WTC11 (cell line): Measurements from ENCODE around the gene MMS22L. TPM values are rescaled to one million over a fixed set of nuclear protein-coding genes. Genes with fewer than 3 reads are reported as not detected.

Source experiments
- ATAC-seq: fragments of 200-7000 bp; cut with Tn5 transposase; 2 replicates; pipeline ENCODE4 v1.10.0; 2021; ENCODE audit warnings: mild to moderate bottlenecking, moderate library complexity
- CTCF ChIA-PET: fragments of 300-600 bp; sonication (Branson Sonifier 250); formaldehyde crosslinking; loops from one replicate; lab custom pipeline; 2021; ENCODE audit warnings: antibody characterized with exemption; lab: Charles Lee
- POLR2A ChIA-PET: fragments of 350-600 bp; sonication (Branson Sonifier 250); formaldehyde crosslinking; loops from one replicate; lab custom pipeline; 2021; ENCODE audit warnings: antibody characterized with exemption; lab: Charles Lee
- DNase-seq: peaks from one replicate; pipeline ENCODE4 v3.0.0; 2021; ENCODE audit warnings: low spot score
- H3K27ac Mint-ChIP-seq: 2 replicates; pipeline ENCODE4 v1.8.0; 2021; ENCODE audit warnings: mixed read lengths
- H3K27me3 Mint-ChIP-seq: 2 replicates; pipeline ENCODE4 v1.8.0; 2021; ENCODE audit warnings: low read depth, mild to moderate bottlenecking, moderate library complexity, mixed read lengths
- H3K36me3 Mint-ChIP-seq: 2 replicates; pipeline ENCODE4 v1.8.0; 2021; ENCODE audit warnings: mixed read lengths
- H3K4me1 Mint-ChIP-seq: 2 replicates; pipeline ENCODE4 v1.8.0; 2022; ENCODE audit warnings: mixed read lengths
- H3K4me3 Mint-ChIP-seq: 2 replicates; pipeline ENCODE4 v1.8.0; 2021; ENCODE audit warnings: mild to moderate bottlenecking, moderate library complexity, mixed read lengths
- H3K9me3 Mint-ChIP-seq: 2 replicates; pipeline ENCODE4 v1.8.0; 2021; ENCODE audit warnings: mixed read lengths
- AFF4 ChIP-seq: sonication (generic); formaldehyde crosslinking; IDR thresholded peaks from 2 replicates; pipeline ENCODE4 v1.8.1; 2023; ENCODE audit warnings: mild to moderate bottlenecking, missing genetic modification reagents, borderline replicate concordance
- CDX4 ChIP-seq: fragments of 250-450 bp; sonication (Bioruptor Pico); IDR thresholded peaks from 2 replicates; pipeline ENCODE4 v1.9.0; 2021; ENCODE audit warnings: moderate library complexity, mild to moderate bottlenecking, inconsistent platforms, borderline replicate concordance
- E2F4 ChIP-seq: sonication (generic); formaldehyde crosslinking; IDR thresholded peaks from 2 replicates; pipeline ENCODE4 v1.8.1; 2022; ENCODE audit warnings: low read depth, mild to moderate bottlenecking, moderate library complexity, missing genetic modification reagents, borderline replicate concordance
- E2F5 ChIP-seq: sonication (generic); formaldehyde crosslinking; IDR thresholded peaks from 2 replicates; pipeline ENCODE4 v1.8.1; 2022; ENCODE audit warnings: mild to moderate bottlenecking, moderate library complexity, missing genetic modification reagents
- ERG ChIP-seq: fragments of 250-450 bp; sonication (Bioruptor Pico); IDR thresholded peaks from 2 replicates; pipeline ENCODE4 v1.8.0; 2021; ENCODE audit warnings: mild to moderate bottlenecking
- IRF1 ChIP-seq: sonication (generic); formaldehyde crosslinking; IDR thresholded peaks from 2 replicates; pipeline ENCODE4 v1.8.0; 2023; ENCODE audit warnings: missing genetic modification reagents
- IRF2 ChIP-seq: sonication (generic); formaldehyde crosslinking; IDR thresholded peaks from 2 replicates; pipeline ENCODE4 v1.8.0; 2022; ENCODE audit warnings: low read depth, missing genetic modification reagents, borderline replicate concordance
- MYBL2 ChIP-seq: sonication (generic); formaldehyde crosslinking; IDR thresholded peaks from 2 replicates; pipeline ENCODE4 v1.8.1; 2023; ENCODE audit warnings: mild to moderate bottlenecking, moderate library complexity, missing genetic modification reagents
- SMAD3 ChIP-seq: sonication (generic); formaldehyde crosslinking; IDR thresholded peaks from 2 replicates; pipeline ENCODE4 v1.8.0; 2022; ENCODE audit warnings: missing genetic modification reagents, mild to moderate bottlenecking, borderline replicate concordance
- TEAD4 ChIP-seq: sonication (generic); formaldehyde crosslinking; IDR thresholded peaks from 2 replicates; pipeline ENCODE4 v1.8.0; 2022; ENCODE audit warnings: mild to moderate bottlenecking, missing genetic modification reagents
- ZBTB21 ChIP-seq: sonication (generic); formaldehyde crosslinking; IDR thresholded peaks from 2 replicates; pipeline ENCODE4 v1.8.1; 2023; ENCODE audit warnings: mild to moderate bottlenecking, missing genetic modification reagents, borderline replicate concordance
- ZNF317 ChIP-seq: sonication (generic); formaldehyde crosslinking; IDR thresholded peaks from 2 replicates; pipeline ENCODE4 v1.8.1; 2023; ENCODE audit warnings: low read depth, mild to moderate bottlenecking, moderate library complexity, missing genetic modification reagents, borderline replicate concordance
- ZNF396 ChIP-seq: fragments of 250-450 bp; sonication (Bioruptor Pico); IDR thresholded peaks from 2 replicates; pipeline ENCODE4 v1.8.0; 2021; ENCODE audit warnings: mild to moderate bottlenecking, moderate library complexity, borderline replicate concordance
- ZNF512 ChIP-seq: sonication (generic); formaldehyde crosslinking; IDR thresholded peaks from 2 replicates; pipeline ENCODE4 v1.8.1; 2022; ENCODE audit warnings: missing genetic modification reagents, borderline replicate concordance
- ZNF671 ChIP-seq: fragments of 250-450 bp; sonication (Bioruptor Pico); IDR thresholded peaks from 2 replicates; pipeline ENCODE4 v1.8.0; 2021; ENCODE audit warnings: mild to moderate bottlenecking
- total RNA-seq: library from RNA; stranded (reverse); gene quantifications from 3 replicates; pipeline ENCODE4 v1.2.3, GENCODE V29; 2021

MMS22L gene
- total RNA-seq, 1 experiment from 2014 or later: 39.7 TPM

GRCh38 chr6:97102145-97102790 is 180.7 kb downstream of the MMS22L start (continued):
- TF ChIP-seq AFF4: no peak
- TF ChIP-seq ZNF671 (CRISPR knock-in tag): no peak
- no peak for TF ChIP-seq TEAD4 (CRISPR knock-in tag)
- no peak for TF ChIP-seq ZNF317 (CRISPR knock-in tag)
- no peak for TF ChIP-seq IRF2 (CRISPR knock-in tag)
- TF ChIP-seq E2F5 (CRISPR knock-in tag): no peak
- TF ChIP-seq ZBTB21: no peak
- TF ChIP-seq MYBL2: no peak
- TF ChIP-seq E2F4 (CRISPR knock-in tag): no peak
- TF ChIP-seq, all 79 proteins: peak for 0

- no peak for ATAC-seq
- no peaks in the 10 kb centered on the region for H3K36me3 Mint-ChIP-seq
- POLR2A ChIA-PET: interaction anchor here (0.6 kb wide), 1 partner anchor 273 kb away, joined by 4 read pairs; no protein-coding TSS in a partner anchor
Observed at GRCh38 chr6:97100696-97101095, 182.3 kb downstream of the MMS22L start.

More at GRCh38 chr6:97100696-97101095, 182.3 kb downstream of the MMS22L start:
- no peaks in the 10 kb centered on the region for H3K27me3 Mint-ChIP-seq
- CTCF ChIA-PET: no interaction called here
- H3K9me3 Mint-ChIP-seq: no peaks in the 10 kb centered on the region
- no peak overlapping the region for H3K27ac Mint-ChIP-seq
- H3K4me3 Mint-ChIP-seq: no peak overlapping the region
- H3K4me1 Mint-ChIP-seq: peaks cover 6% of the 10 kb centered on the region
- no peak for DNase-seq
- TF ChIP-seq IRF1 (CRISPR knock-in tag) (no peak), IRF2 (CRISPR knock-in tag) (no peak), CDX4 (CRISPR knock-in tag) (no peak), ERG (CRISPR knock-in tag) (no peak), ZNF396 (CRISPR knock-in tag) (no peak), SMAD3 (CRISPR knock-in tag) (no peak), ZNF512 (CRISPR knock-in tag) (no peak)
